WTC11 (cell line): ENCODE measurements around the gene SLC25A26.

Source experiments
- EMX1 ChIP-seq: fragments of 250-450 bp; sonication (Bioruptor Pico); IDR thresholded peaks from 2 replicates; pipeline ENCODE4 v1.8.0; 2021; ENCODE audit warnings: mild to moderate bottlenecking
- FOXJ3 ChIP-seq: sonication (generic); formaldehyde crosslinking; IDR thresholded peaks from 2 replicates; pipeline ENCODE4 v1.9.0; 2021; ENCODE audit warnings: missing genetic modification reagents, mild to moderate bottlenecking, borderline replicate concordance
- JUN ChIP-seq: sonication (generic); formaldehyde crosslinking; IDR thresholded peaks from 2 replicates; pipeline ENCODE4 v1.8.0; 2023; ENCODE audit warnings: mild to moderate bottlenecking, missing genetic modification reagents
- NR2C2 ChIP-seq: sonication (generic); formaldehyde crosslinking; IDR thresholded peaks from 2 replicates; pipeline ENCODE4 v1.8.0; 2022; ENCODE audit warnings: mild to moderate bottlenecking, missing genetic modification reagents
- SP1 ChIP-seq: sonication (generic); formaldehyde crosslinking; conservative IDR thresholded peaks from 2 replicates; pipeline ENCODE4 v1.8.1; 2022; ENCODE audit warnings: missing genetic modification reagents
- ZNF121 ChIP-seq: sonication (generic); formaldehyde crosslinking; IDR thresholded peaks from 2 replicates; pipeline ENCODE4 v1.8.0; 2023; ENCODE audit warnings: missing genetic modification reagents
- ZNF219 ChIP-seq: sonication (generic); formaldehyde crosslinking; IDR thresholded peaks from 2 replicates; pipeline ENCODE4 v1.8.0; 2023; ENCODE audit warnings: missing genetic modification reagents, mild to moderate bottlenecking, borderline replicate concordance
- TF ChIP-seq, protein P1 (sequence below): fragments of 200-600 bp; IDR thresholded peaks from 2 replicates; pipeline ENCODE4 v1.8.0; 2022; ENCODE audit warnings: antibody characterized with exemption
- TF ChIP-seq, protein P2 (sequence below): sonication (generic); formaldehyde crosslinking; IDR thresholded peaks from 2 replicates; pipeline ENCODE4 v1.8.0; 2022; ENCODE audit warnings: mild to moderate bottlenecking, missing genetic modification reagents
- TF ChIP-seq, protein P3 (sequence below): sonication (generic); formaldehyde crosslinking; IDR thresholded peaks from 2 replicates; pipeline ENCODE4 v1.8.1; 2023; ENCODE audit warnings: mild to moderate bottlenecking, missing genetic modification reagents
- TF ChIP-seq, protein P4 (sequence below): sonication (generic); formaldehyde crosslinking; conservative IDR thresholded peaks from 2 replicates; pipeline ENCODE4 v1.8.1; 2023; ENCODE audit warnings: mild to moderate bottlenecking, low read depth, missing genetic modification reagents, moderate library complexity

DNA sequence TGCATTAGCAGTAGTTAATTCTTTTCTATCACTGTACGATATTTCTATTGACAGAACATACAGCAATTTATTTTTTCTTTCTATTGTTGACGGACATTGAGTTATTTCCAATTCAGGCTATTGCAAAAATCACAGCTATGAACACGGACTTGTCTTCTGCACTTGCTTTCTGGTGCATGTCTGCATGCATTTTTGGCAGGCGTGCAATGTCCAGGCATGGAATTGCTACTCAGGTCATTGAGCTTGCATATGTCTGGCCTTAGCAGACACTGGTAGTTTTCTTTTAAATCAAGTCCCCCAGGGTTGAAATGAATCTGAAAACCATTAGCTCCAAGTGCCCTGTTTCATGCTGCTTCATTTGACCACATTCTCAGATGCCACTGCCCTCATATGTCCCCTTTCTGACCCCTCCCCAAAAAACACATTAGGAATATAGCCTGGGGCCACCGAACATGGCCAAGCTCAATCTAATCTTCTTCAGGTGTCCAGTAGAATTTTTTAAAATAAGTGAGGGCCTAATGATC is 207.2 kb downstream of the SLC25A26 start:
- TF ChIP-seq, protein P1, sequence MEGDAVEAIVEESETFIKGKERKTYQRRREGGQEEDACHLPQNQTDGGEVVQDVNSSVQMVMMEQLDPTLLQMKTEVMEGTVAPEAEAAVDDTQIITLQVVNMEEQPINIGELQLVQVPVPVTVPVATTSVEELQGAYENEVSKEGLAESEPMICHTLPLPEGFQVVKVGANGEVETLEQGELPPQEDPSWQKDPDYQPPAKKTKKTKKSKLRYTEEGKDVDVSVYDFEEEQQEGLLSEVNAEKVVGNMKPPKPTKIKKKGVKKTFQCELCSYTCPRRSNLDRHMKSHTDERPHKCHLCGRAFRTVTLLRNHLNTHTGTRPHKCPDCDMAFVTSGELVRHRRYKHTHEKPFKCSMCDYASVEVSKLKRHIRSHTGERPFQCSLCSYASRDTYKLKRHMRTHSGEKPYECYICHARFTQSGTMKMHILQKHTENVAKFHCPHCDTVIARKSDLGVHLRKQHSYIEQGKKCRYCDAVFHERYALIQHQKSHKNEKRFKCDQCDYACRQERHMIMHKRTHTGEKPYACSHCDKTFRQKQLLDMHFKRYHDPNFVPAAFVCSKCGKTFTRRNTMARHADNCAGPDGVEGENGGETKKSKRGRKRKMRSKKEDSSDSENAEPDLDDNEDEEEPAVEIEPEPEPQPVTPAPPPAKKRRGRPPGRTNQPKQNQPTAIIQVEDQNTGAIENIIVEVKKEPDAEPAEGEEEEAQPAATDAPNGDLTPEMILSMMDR: no peak
- TF ChIP-seq JUN (CRISPR knock-in tag) (no peak), SP1 (CRISPR knock-in tag) (no peak), FOXJ3 (CRISPR knock-in tag) (no peak), ZNF219 (no peak), NR2C2 (no peak), ZNF121 (CRISPR knock-in tag) (no peak), EMX1 (CRISPR knock-in tag) (no peak)
- TF ChIP-seq, protein P2, sequence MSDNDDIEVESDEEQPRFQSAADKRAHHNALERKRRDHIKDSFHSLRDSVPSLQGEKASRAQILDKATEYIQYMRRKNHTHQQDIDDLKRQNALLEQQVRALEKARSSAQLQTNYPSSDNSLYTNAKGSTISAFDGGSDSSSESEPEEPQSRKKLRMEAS (CRISPR knock-in tag): no peak
- TF ChIP-seq, protein P3, sequence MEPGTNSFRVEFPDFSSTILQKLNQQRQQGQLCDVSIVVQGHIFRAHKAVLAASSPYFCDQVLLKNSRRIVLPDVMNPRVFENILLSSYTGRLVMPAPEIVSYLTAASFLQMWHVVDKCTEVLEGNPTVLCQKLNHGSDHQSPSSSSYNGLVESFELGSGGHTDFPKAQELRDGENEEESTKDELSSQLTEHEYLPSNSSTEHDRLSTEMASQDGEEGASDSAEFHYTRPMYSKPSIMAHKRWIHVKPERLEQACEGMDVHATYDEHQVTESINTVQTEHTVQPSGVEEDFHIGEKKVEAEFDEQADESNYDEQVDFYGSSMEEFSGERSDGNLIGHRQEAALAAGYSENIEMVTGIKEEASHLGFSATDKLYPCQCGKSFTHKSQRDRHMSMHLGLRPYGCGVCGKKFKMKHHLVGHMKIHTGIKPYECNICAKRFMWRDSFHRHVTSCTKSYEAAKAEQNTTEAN (CRISPR knock-in tag): no peak
- TF ChIP-seq, protein P4, sequence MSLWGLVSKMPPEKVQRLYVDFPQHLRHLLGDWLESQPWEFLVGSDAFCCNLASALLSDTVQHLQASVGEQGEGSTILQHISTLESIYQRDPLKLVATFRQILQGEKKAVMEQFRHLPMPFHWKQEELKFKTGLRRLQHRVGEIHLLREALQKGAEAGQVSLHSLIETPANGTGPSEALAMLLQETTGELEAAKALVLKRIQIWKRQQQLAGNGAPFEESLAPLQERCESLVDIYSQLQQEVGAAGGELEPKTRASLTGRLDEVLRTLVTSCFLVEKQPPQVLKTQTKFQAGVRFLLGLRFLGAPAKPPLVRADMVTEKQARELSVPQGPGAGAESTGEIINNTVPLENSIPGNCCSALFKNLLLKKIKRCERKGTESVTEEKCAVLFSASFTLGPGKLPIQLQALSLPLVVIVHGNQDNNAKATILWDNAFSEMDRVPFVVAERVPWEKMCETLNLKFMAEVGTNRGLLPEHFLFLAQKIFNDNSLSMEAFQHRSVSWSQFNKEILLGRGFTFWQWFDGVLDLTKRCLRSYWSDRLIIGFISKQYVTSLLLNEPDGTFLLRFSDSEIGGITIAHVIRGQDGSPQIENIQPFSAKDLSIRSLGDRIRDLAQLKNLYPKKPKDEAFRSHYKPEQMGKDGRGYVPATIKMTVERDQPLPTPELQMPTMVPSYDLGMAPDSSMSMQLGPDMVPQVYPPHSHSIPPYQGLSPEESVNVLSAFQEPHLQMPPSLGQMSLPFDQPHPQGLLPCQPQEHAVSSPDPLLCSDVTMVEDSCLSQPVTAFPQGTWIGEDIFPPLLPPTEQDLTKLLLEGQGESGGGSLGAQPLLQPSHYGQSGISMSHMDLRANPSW (CRISPR knock-in tag): no peak
